GM10847 (cell line): Measurements from ENCODE around the gene RASA1.

ENCODE experiments used
- POLR2A ChIP-seq: IDR thresholded peaks from 2 replicates; pipeline ENCODE4 v1.6.1; 2011; ENCODE audit not compliant: insufficient read length; ENCODE audit errors: extremely low read depth

Gene RASA1

DNA sequence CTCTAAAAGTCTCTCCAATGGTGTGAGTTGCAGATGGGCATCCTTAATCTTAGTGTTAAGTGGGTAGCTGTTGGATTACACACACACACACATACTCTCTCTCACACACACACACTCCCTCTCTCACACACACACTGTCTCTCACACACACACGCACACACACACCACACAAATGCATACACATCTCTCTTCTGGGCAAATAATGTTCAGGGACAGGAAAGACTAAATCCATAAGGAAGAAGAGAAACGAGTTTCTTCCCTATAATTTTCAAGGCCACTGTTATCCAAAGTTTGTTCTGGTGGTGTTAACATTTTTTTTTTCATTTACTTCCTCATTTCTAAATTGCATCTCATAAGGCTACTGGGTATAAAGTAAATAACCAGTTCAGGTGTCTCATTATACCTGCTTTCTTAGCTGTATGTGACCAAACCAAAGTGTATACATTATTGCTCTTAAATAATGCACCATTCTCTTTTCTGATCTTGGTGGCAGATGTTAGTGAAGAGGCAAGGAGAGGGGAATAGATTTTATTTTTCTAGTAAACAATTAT is 167.5 kb downstream of the RASA1 start:
- TF ChIP-seq POLR2A: no peak

DNA sequence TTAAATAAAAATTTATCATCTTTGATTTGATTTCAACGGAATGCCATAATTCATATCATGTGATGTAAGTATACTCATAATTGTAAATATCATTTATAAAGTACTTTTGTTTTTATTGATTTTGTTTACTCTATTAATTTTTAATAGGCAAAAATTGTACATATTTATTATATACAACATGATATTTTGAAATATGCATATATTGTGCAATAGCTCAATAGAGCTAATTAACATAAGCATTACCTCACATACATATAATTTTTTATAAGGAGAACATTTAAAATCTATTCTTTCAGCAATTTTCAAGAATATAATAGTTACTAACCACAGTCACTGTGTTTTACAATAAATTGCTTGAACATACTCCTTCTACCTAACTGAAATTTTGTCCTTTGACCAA is 170.0 kb downstream of the RASA1 start:
- no peak for TF ChIP-seq POLR2A

DNA sequence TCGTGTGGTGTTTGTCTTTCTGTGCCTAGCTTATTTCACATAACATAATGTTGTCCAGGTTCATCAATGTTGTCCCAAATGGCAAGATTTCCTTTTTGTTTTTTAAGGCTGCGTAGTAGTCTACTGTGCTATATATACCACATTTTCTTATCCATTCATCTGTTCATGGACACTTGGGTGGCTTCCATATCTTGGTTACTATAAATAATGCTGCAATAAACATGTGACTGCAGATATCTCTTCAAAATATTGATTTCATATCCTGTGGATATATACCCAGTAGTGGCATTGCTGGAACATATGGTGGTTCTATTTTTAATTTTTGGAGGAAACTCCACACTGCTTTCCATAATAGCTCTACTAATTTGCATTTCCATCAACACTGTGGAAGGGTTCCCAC is 170.5 kb downstream of the RASA1 start:
- no peak for TF ChIP-seq POLR2A
